Neural cell (in vitro differentiated cells): Measurements from ENCODE around the gene AP1S1.

ENCODE experiments used
- CTCF ChIP-seq: fragments of 450-650 bp; IDR thresholded peaks from 2 replicates; pipeline ENCODE4 v1.5.1; 2014; ENCODE audit warnings: antibody characterized with exemption, mild to moderate bottlenecking, moderate library complexity; ENCODE audit not compliant: poor library complexity, severe bottlenecking
- REST ChIP-seq: IDR thresholded peaks from 2 replicates; pipeline ENCODE4 v1.6.1; 2012; ENCODE audit warnings: borderline replicate concordance

GRCh38 chr7:101153969-101154692 lies at the start of gene AP1S1:
- TF ChIP-seq REST = peak; percentile 74
- no peak for TF ChIP-seq CTCF
